GM12878 (cell line): Measurements from ENCODE around the gene TMPRSS2. TPM values are rescaled to one million over a fixed set of nuclear protein-coding genes. Genes with fewer than 3 reads are reported as not detected.
A peak's percentile ranks its signal among the peaks of the same experiment; 100 is the strongest.

ENCODE experiments used
- ATAC-seq: fragments of 200-7000 bp; cut with Tn5 transposase; 3 replicates; pipeline ENCODE4 v1.9.1; 2020; ENCODE audit warnings: mild to moderate bottlenecking, moderate library complexity
- BruUV-seq: library from RNA; stranded (reverse); fragments of 400-500 nt; replicated peaks from 2 replicates; lab custom pipeline; 2021; lab: Mats Ljungman, UMichigan
- CTCF ChIA-PET: fragments of 300-600 bp; sonication (Branson Sonifier 250); formaldehyde crosslinking; extraction: SDS; loops from one replicate; lab custom pipeline; 2021; ENCODE audit warnings: inconsistent platforms; lab: Yijun Ruan, JAX
- POLR2A ChIA-PET: fragments of 350-600 bp; formaldehyde crosslinking; extraction: SDS; loops from one replicate; lab custom pipeline; 2021; ENCODE audit warnings: inconsistent platforms; lab: Charles Lee
- RAD21 ChIA-PET: fragments of 300-600 bp; sonication (Branson Sonifier 250); formaldehyde crosslinking; loops from one replicate; lab custom pipeline; 2023; ENCODE audit warnings: antibody characterized with exemption; ENCODE audit not compliant: unreplicated experiment; lab: Charles Lee
- SMC1A ChIA-PET: fragments of 300-600 bp; sonication (Branson Sonifier 250); formaldehyde crosslinking; loops from one replicate; lab custom pipeline; 2023; ENCODE audit not compliant: unreplicated experiment, uncharacterized antibody; lab: Charles Lee
- DNase-seq: peaks from one replicate; pipeline ENCODE4 v3.0.0-alpha.2; 2011; ENCODE audit warnings: low read depth, low spot score
- FAIRE-seq: peaks from 3 replicates; lab custom pipeline; 2011; peaks lifted over from hg19 to GRCh38; lab: Jason Lieb, UNC
- H2AFZ ChIP-seq: 2 replicates; pipeline ENCODE4 v1.6.0; 2011; ENCODE audit warnings: low read depth, low read length, control low read depth; ENCODE audit not compliant: control insufficient read depth
- H3K27ac ChIP-seq: 2 replicates; pipeline ENCODE4 v1.5.1; 2011; ENCODE audit warnings: control low read depth; ENCODE audit not compliant: control insufficient read depth, insufficient read depth
- H3K27me3 ChIP-seq, 2 experiments: replicated peaks in 1 of 2; 2 replicates each; pipeline versions ENCODE4 v1.6.0 to v1.6.1; 2011; ENCODE audit warnings: low read length in 1 of 2; ENCODE audit not compliant: control insufficient read depth in 2 of 2, insufficient read depth in 2 of 2
- H3K36me3 ChIP-seq, 2 experiments: 2 replicates each; pipeline ENCODE4 v1.5.1; 2011; ENCODE audit warnings: low read length in 1 of 2; ENCODE audit not compliant: control insufficient read depth in 2 of 2, insufficient read depth in 2 of 2
- H3K4me1 ChIP-seq: 2 replicates; pipeline ENCODE4 v1.6.1; 2011; ENCODE audit warnings: mild to moderate bottlenecking, low read length, moderate library complexity, mixed read lengths; ENCODE audit not compliant: control insufficient read depth, insufficient read depth
- H3K4me2 ChIP-seq: 2 replicates; pipeline ENCODE4 v1.6.0; 2011; ENCODE audit warnings: control low read depth; ENCODE audit not compliant: control insufficient read depth, insufficient read depth
- H3K4me3 ChIP-seq: fragments of 200-600 bp; sonication (generic); 2 replicates; pipeline ENCODE4 v1.5.1; 2016
- H3K79me2 ChIP-seq: 2 replicates; pipeline ENCODE4 v1.6.0; 2011; ENCODE audit warnings: low read length; ENCODE audit not compliant: control insufficient read depth, insufficient read depth
- H3K9ac ChIP-seq: 2 replicates; pipeline ENCODE4 v1.8.0; 2011; ENCODE audit warnings: low read length, control low read depth, mixed read lengths; ENCODE audit not compliant: control insufficient read depth, insufficient read depth
- H3K9me3 ChIP-seq: replicated peaks from 3 replicates; pipeline ENCODE4 v1.5.1; 2011; ENCODE audit warnings: mild to moderate bottlenecking, low read length; ENCODE audit not compliant: control insufficient read depth, insufficient read depth
- H4K20me1 ChIP-seq: 2 replicates; pipeline ENCODE4 v1.6.0; 2011; ENCODE audit not compliant: control insufficient read depth, insufficient read depth
- BMI1 ChIP-seq: fragments of 450-650 bp; IDR thresholded peaks from 2 replicates; pipeline ENCODE4 v1.6.1; 2016; ENCODE audit warnings: mild to moderate bottlenecking, moderate library complexity, borderline replicate concordance
- CREB1 ChIP-seq: IDR thresholded peaks from 2 replicates; pipeline ENCODE4 v1.6.1; 2012; ENCODE audit warnings: low read depth, mild to moderate bottlenecking, inconsistent platforms
- GABPA ChIP-seq: IDR thresholded peaks from 2 replicates; pipeline ENCODE4 v1.6.1; 2014; ENCODE audit warnings: antibody characterized with exemption, low read depth, mild to moderate bottlenecking, inconsistent platforms
- NR2C1 ChIP-seq: fragments of 450-650 bp; IDR thresholded peaks from 2 replicates; pipeline ENCODE4 v1.6.1; 2017; ENCODE audit warnings: antibody characterized with exemption, mild to moderate bottlenecking, moderate library complexity
- POLR2A ChIP-seq: IDR thresholded peaks from 2 replicates; pipeline ENCODE4 v1.6.1; 2011; ENCODE audit warnings: low read depth, mild to moderate bottlenecking, low read length
- POLR2AphosphoS5 ChIP-seq: IDR thresholded peaks from 2 replicates; pipeline ENCODE4 v1.6.1; 2011; ENCODE audit warnings: mild to moderate bottlenecking, low read length, inconsistent platforms
- POU2F2 ChIP-seq: IDR thresholded peaks from 3 replicates; pipeline ENCODE4 v1.6.1; 2011; ENCODE audit warnings: low read depth, mild to moderate bottlenecking, low read length, borderline replicate concordance
- WGBS: methylation state at CpG from one replicate; pipeline ENCODE4 v1.1.6; 2016; ENCODE audit warnings: low lambda C conversion rate; ENCODE audit not compliant: insufficient replicate concordance, insufficient coverage; ENCODE audit errors: missing lambda C conversion rate; 5-methylcytosine and 5-hydroxymethylcytosine counted together
- in situ Hi-C: fragments of 300-500 bp; cut with MboI; formaldehyde crosslinking; loops from 9 replicates; pipeline ENCODE4 v1.14.3; 2018; ENCODE audit warnings: mixed read lengths
- intact Hi-C: fragments of 100-400 bp; cut with micrococcal nuclease; formaldehyde crosslinking; loops from one replicate; pipeline ENCODE4 v1.14.2; 2022; ENCODE audit not compliant: unreplicated experiment
- polyA plus RNA-seq, 11 experiments: library from polyadenylated mRNA; depleted of rRNA in 4 of 11; unstranded in 6 of 11; stranded (reverse) in 5 of 11; fragments of >200 nt; fragmentation: Nextera tagmentation in 4 of 11; fragmentation: Illumina TruSeq in 1 of 11; extraction: Ambion mirVana in 4 of 11; extraction: Trizol in 1 of 11; gene quantifications; 1 replicate in 1 of 11; 2 replicates in 10 of 11; pipeline versions ENCODE4 v1.2.1 to v1.2.3, GENCODE V29; 2011 to 2016; ENCODE audit warnings: inconsistent platforms in 2 of 11, missing spikeins in 2 of 11, low read depth in 1 of 11
- total RNA-seq, 4 experiments: library from RNA; depleted of rRNA in 3 of 4; stranded (reverse); fragments of >200 nt in 3 of 4; fragmentation: Illumina TruSeq in 1 of 4; extraction: Trizol in 1 of 4; gene quantifications; 2 replicates each; pipeline versions ENCODE4 v1.2.1 to v1.2.3, GENCODE V29; 2013 to 2021

Gene TMPRSS2
- total and polyA plus RNA-seq, 10 of the 15 experiments (the other 5 are each of a cell fraction or from before 2014, with no cell fraction given): 0.19 to 0.26 TPM; not detected in 8

DNA sequence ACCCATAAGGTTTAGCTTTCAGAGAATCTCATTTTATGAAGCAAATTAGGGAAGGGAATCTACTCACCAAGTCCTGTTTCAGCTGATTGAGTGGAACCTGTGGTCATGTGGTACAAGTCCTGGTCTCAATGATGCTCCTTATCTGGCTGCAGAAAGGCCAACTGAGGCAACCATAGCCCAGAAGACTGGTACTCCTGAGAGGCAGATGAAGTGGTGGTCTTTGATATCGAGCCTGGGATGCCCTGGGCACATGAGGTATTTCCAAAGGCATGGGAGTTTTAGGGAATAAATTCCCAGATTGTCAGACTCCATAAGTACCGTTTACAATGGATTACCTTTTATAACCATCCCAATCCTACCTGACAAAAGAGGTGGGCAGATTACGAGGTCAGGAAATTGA lies 78.7 kb downstream of the TMPRSS2 start:
- Histone ChIP-seq H3K36me3 (peaks cover 10 to 59% of the 10 kb centered on the region in 2 experiments), H3K9me3 (peaks cover 8% of the 10 kb centered on the region), H3K4me3 (peak overlapping the region; percentile 93), H3K9ac (peak overlapping the region; percentile 100), H2AFZ (no peak overlapping the region), H3K27me3 (no peaks in the 10 kb centered on the region), H4K20me1 (peaks cover 26% of the 10 kb centered on the region), H3K4me1 (peaks cover 46% of the 10 kb centered on the region), H3K79me2 (peaks cover 93% of the 10 kb centered on the region), H3K27ac (peak overlapping the region; percentile 100; the same call in 1 of the 2 replicates), H3K4me2 (peak overlapping the region; percentile 90)
- POLR2A ChIA-PET: interaction anchor here (1.3 kb wide), 1 partner anchor 146 kb away, joined by 3 read pairs; no protein-coding TSS in a partner anchor
- BruUV-seq: no TSS peak
- intact Hi-C loops (no loop called here), in situ Hi-C loops (no loop called here)
- RAD21 ChIA-PET: interaction anchor here (1.4 kb wide), 1 partner anchor 62 kb away, joined by 4 read pairs; no protein-coding TSS in a partner anchor
- DNase-seq (no peak), FAIRE-seq (no peak), ATAC-seq (no peak)
- SMC1A ChIA-PET: interaction anchor here (3.4 to 5.6 kb wide), 3 partner anchors 60 to 147 kb away, joined by 19 to 47 read pairs (median 23); no protein-coding TSS in a partner anchor
- no peak for TF ChIP-seq NR2C1
- 0 out of 3 replicates have a peak, but pooled peaks have one; percentile 17 for TF ChIP-seq POU2F2
- no peak for TF ChIP-seq BMI1
- TF ChIP-seq POLR2AphosphoS5: peak; percentile 40
- WGBS: 95% methylated on average over 3 of the region's 3 CpGs
- CTCF ChIA-PET: interaction anchor here (3.7 kb wide), 1 partner anchor 18 kb away, joined by 15 read pairs; no protein-coding TSS in a partner anchor

DNA sequence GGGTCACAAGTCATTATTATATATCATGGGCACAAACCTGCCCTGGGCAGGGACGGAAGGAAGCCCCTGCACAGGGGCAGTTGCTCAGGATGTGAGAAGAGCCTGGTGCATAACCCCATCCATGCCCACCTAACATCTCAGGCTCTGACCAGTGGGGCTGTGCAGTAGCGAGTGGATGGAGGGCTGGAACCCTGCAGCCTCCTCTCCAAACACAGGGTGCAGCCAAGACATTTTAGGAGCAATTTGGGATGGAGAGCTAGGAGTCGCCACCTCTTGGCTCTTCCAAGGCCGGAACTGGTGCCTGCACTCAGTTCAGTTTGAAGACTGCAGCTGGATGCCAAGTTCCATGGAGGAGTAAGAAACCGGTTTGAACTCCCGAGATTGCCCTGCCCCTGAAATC lies 79.1 kb downstream of the TMPRSS2 start:
- peaks cover 8% of the 10 kb centered on the region for H3K9me3 ChIP-seq
- POLR2A ChIA-PET: interaction anchor here (1.3 to 7.8 kb wide), 2 partner anchors 60 to 146 kb away, joined by 3 to 80 read pairs; no protein-coding TSS in a partner anchor
- peak overlapping the region; percentile 100 for H3K9ac ChIP-seq
- RAD21 ChIA-PET: interaction anchor here (0.6 to 1.4 kb wide), 2 partner anchors 24 to 62 kb away, joined by 3 to 4 read pairs; no protein-coding TSS in a partner anchor
- intact Hi-C loops (no loop called here), in situ Hi-C loops (no loop called here)
- ATAC-seq (no peak), DNase-seq (no peak), FAIRE-seq (no peak)
- CTCF ChIA-PET: interaction anchor here (1.4 to 3.7 kb wide), 2 partner anchors 17 to 146 kb away, joined by 4 to 15 read pairs; no protein-coding TSS in a partner anchor
- H2AFZ ChIP-seq: no peak overlapping the region
- peak overlapping the region; percentile 100 for H3K27ac ChIP-seq
- TF ChIP-seq POLR2AphosphoS5 (peak; percentile 50), CREB1 (no peak), POLR2A (0 out of 2 replicates have a peak, but pooled peaks have one; percentile 44), GABPA (no peak)
- H3K4me3 ChIP-seq: peak overlapping the region; percentile 93
- peaks cover 48% of the 10 kb centered on the region for H3K4me1 ChIP-seq
- H3K27me3 ChIP-seq: no peaks in the 10 kb centered on the region
- SMC1A ChIA-PET: interaction anchor here (4.2 to 5.6 kb wide), 2 partner anchors 60 to 146 kb away, joined by 19 to 47 read pairs; no protein-coding TSS in a partner anchor
- H4K20me1 ChIP-seq: peaks cover 26% of the 10 kb centered on the region
- peaks cover 10 to 56% of the 10 kb centered on the region in 2 experiments for H3K36me3 ChIP-seq
- H3K79me2 ChIP-seq: peaks cover 89% of the 10 kb centered on the region
- BruUV-seq: no TSS peak
- WGBS: 96% methylated on average over 6 of the region's 6 CpGs
- H3K4me2 ChIP-seq: peak overlapping the region; percentile 90
